NCI-H146 treated with DMSO at 0.1 percent for 48 hours (cell line): ENCODE data around the gene CATSPERE.
"Not testable (repeated sequence)": the region's sequence is repeated elsewhere in the genome, so short reads cannot be mapped to it uniquely, and the experiment has no call there.

Source experiments
- DNase-seq: peaks from one replicate; lab custom pipeline; 2025; ENCODE audit not compliant: unreplicated experiment; lab: John Stamatoyannopoulos, UW

CATSPERE gene

GRCh38 chr1:244661569-244662312 lies 200.7 kb downstream of the CATSPERE start:
- not testable (repeated sequence) for DNase-seq

- DNase-seq: no peak
These were observed 201.5 kb downstream of the CATSPERE start for GRCh38 chr1:244662599-244662998.

GRCh38 chr1:244664353-244664752 lies 203.3 kb downstream of the CATSPERE start:
- no peak for DNase-seq

GRCh38 chr1:244665771-244666217 lies 204.7 kb downstream of the CATSPERE start:
- no peak for DNase-seq

GRCh38 chr1:244666672-244667418 lies 205.8 kb downstream of the CATSPERE start:
- not testable (repeated sequence) for DNase-seq

- DNase-seq: no peak
These were observed 206.7 kb downstream of the CATSPERE start for GRCh38 chr1:244667797-244668196.

GRCh38 chr1:244672946-244673682 lies 212.0 kb downstream of the CATSPERE start:
- no peak for DNase-seq

GRCh38 chr1:244674446-244674845 lies 213.4 kb downstream of the CATSPERE start:
- no peak for DNase-seq

- no peak for DNase-seq
These were observed 214.1 kb downstream of the CATSPERE start for GRCh38 chr1:244675167-244675566.

GRCh38 chr1:244678697-244679096 lies 217.6 kb downstream of the CATSPERE start:
- no peak for DNase-seq

GRCh38 chr1:244680667-244681066 lies 219.6 kb downstream of the CATSPERE start:
- no peak for DNase-seq

- DNase-seq: not testable (repeated sequence)
These were observed 221.0 kb downstream of the CATSPERE start for GRCh38 chr1:244682087-244682486.
